CD4-positive, alpha-beta T cell treated with Interleukin-10 for 1 hour (primary cell): ENCODE measurements around the gene BHMT.

ENCODE experiments used
- DNase-seq: peaks from one replicate; pipeline ENCODE4 v3.0.0-alpha.2; 2020

The BHMT gene

GRCh38 chr5:79181419-79182022 is 69.9 kb downstream of the BHMT start:
- DNase-seq: no peak
